GM23338 (cell line): Measurements from ENCODE around the gene LOXHD1. TPM values are rescaled to one million over a fixed set of nuclear protein-coding genes. Genes with fewer than 3 reads are reported as not detected.

Experiments
- ATAC-seq: fragments of 200-7000 bp; cut with Tn5 transposase; 3 replicates; pipeline ENCODE4 v1.9.1; 2020
- DNase-seq: peaks from one replicate; pipeline ENCODE4 v3.0.0-alpha.2; 2015; ENCODE audit warnings: low spot score
- H2AFZ ChIP-seq: fragments of 200-600 bp; sonication (generic); 2 replicates; pipeline ENCODE4 v1.8.0; 2016; ENCODE audit warnings: antibody characterized with exemption, mild to moderate bottlenecking, moderate library complexity
- H3F3A ChIP-seq: fragments of 200-600 bp; sonication (generic); replicated peaks from 2 replicates; pipeline ENCODE4 v1.8.0; 2017; ENCODE audit warnings: antibody characterized with exemption, mixed run types, low read depth
- H3K27ac ChIP-seq: fragments of 200-600 bp; sonication (generic); 2 replicates; pipeline ENCODE4 v1.6.1; 2016; ENCODE audit warnings: low read depth
- H3K27me3 ChIP-seq: fragments of 200-600 bp; sonication (generic); 2 replicates; pipeline ENCODE4 v1.8.0; 2016; ENCODE audit warnings: mild to moderate bottlenecking, mixed run types, moderate library complexity; ENCODE audit not compliant: insufficient read depth
- H3K36me3 ChIP-seq: fragments of 200-600 bp; sonication (generic); 2 replicates; pipeline ENCODE4 v1.8.0; 2016; ENCODE audit warnings: mild to moderate bottlenecking; ENCODE audit not compliant: insufficient read depth
- H3K4me1 ChIP-seq: fragments of 200-600 bp; sonication (generic); 2 replicates; pipeline ENCODE4 v1.8.0; 2016; ENCODE audit warnings: mild to moderate bottlenecking, moderate library complexity; ENCODE audit not compliant: insufficient read depth
- H3K4me2 ChIP-seq: fragments of 200-600 bp; sonication (generic); 2 replicates; pipeline ENCODE4 v1.7.1; 2017; ENCODE audit warnings: mixed run types
- H3K4me3 ChIP-seq: fragments of 200-600 bp; sonication (generic); 2 replicates; pipeline ENCODE4 v1.6.1; 2016; ENCODE audit warnings: mixed run types
- H3K79me2 ChIP-seq: fragments of 200-600 bp; sonication (generic); replicated peaks from 2 replicates; pipeline ENCODE4 v1.8.0; 2017; ENCODE audit warnings: mild to moderate bottlenecking; ENCODE audit not compliant: insufficient read depth
- H3K9me2 ChIP-seq: fragments of 200-600 bp; sonication (generic); 2 replicates; pipeline ENCODE4 v1.8.0; 2017; ENCODE audit not compliant: insufficient read depth
- H4K20me1 ChIP-seq: fragments of 200-600 bp; sonication (generic); replicated peaks from 2 replicates; pipeline ENCODE4 v1.8.0; 2017; ENCODE audit warnings: mild to moderate bottlenecking; ENCODE audit not compliant: insufficient read depth
- H3K27ac Mint-ChIP-seq: 2 replicates; pipeline ENCODE4 v1.8.0; 2020; ENCODE audit warnings: inconsistent platforms, mild to moderate bottlenecking, moderate library complexity, mixed read lengths
- H3K27me3 Mint-ChIP-seq: 3 replicates; pipeline ENCODE4 v1.8.0; 2022; ENCODE audit warnings: low read depth, mild to moderate bottlenecking, moderate library complexity, mixed read lengths, inconsistent platforms; ENCODE audit not compliant: insufficient read depth, poor library complexity
- H3K36me3 Mint-ChIP-seq: 3 replicates; pipeline ENCODE4 v1.8.0; 2021; ENCODE audit warnings: low read depth, mild to moderate bottlenecking, inconsistent platforms, moderate library complexity, mixed read lengths
- H3K4me1 Mint-ChIP-seq: 3 replicates; pipeline ENCODE4 v1.8.0; 2020; ENCODE audit warnings: mild to moderate bottlenecking, inconsistent platforms, mixed read lengths
- H3K4me3 Mint-ChIP-seq: 3 replicates; pipeline ENCODE4 v1.8.0; 2021; ENCODE audit warnings: moderate library complexity, mild to moderate bottlenecking, inconsistent platforms, mixed read lengths
- H3K9me3 Mint-ChIP-seq: 3 replicates; pipeline ENCODE4 v1.8.0; 2020; ENCODE audit warnings: moderate library complexity, mild to moderate bottlenecking, inconsistent platforms, mixed read lengths
- CREB1 ChIP-seq: fragments of 250-450 bp; sonication (Bioruptor Pico); IDR thresholded peaks from 2 replicates; pipeline ENCODE4 v1.5.0; 2020; ENCODE audit warnings: low read depth, mild to moderate bottlenecking, moderate library complexity
- EZH2 ChIP-seq: fragments of 200-600 bp; sonication (generic); IDR thresholded peaks from one replicate; pipeline ENCODE4 v1.8.0; 2017; ENCODE audit warnings: antibody characterized with exemption, mild to moderate bottlenecking, low read depth; ENCODE audit not compliant: unreplicated experiment
- EZH2phosphoT487 ChIP-seq: fragments of 200-600 bp; sonication (generic); IDR thresholded peaks from one replicate; pipeline ENCODE4 v1.8.1; 2018; ENCODE audit warnings: antibody characterized with exemption; ENCODE audit not compliant: unreplicated experiment
- JUNB ChIP-seq: IDR thresholded peaks from one replicate; pipeline ENCODE4 v1.6.1; 2016; ENCODE audit warnings: antibody characterized with exemption; ENCODE audit not compliant: unreplicated experiment
- NANOG ChIP-seq: IDR thresholded peaks from 2 replicates; pipeline ENCODE4 v1.6.1; 2016; ENCODE audit warnings: antibody characterized with exemption, borderline replicate concordance
- POLR2AphosphoS5 ChIP-seq: IDR thresholded peaks from 2 replicates; pipeline ENCODE4 v1.6.1; 2016; ENCODE audit warnings: antibody characterized with exemption, low read depth
- STAT1 ChIP-seq: IDR thresholded peaks from one replicate; pipeline ENCODE4 v1.6.1; 2016; ENCODE audit warnings: antibody characterized with exemption; ENCODE audit not compliant: unreplicated experiment
- ZNF114 ChIP-seq: fragments of 250-450 bp; sonication (Bioruptor Pico); IDR thresholded peaks from 2 replicates; pipeline ENCODE4 v1.5.0; 2020; ENCODE audit warnings: mild to moderate bottlenecking, moderate library complexity
- ZNF331 ChIP-seq: fragments of 250-450 bp; sonication (Bioruptor Pico); IDR thresholded peaks from 2 replicates; pipeline ENCODE4 v1.5.0; 2020; ENCODE audit warnings: low read depth, mild to moderate bottlenecking, moderate library complexity
- polyA plus RNA-seq: library from polyadenylated mRNA; unstranded; fragments of >200 nt; fragmentation: Nextera tagmentation; extraction: Ambion mirVana; gene quantifications from 2 replicates; pipeline ENCODE4 v1.2.1, GENCODE V29; 2016
- total RNA-seq: library from RNA; depleted of rRNA; stranded (reverse); fragments of >200 nt; shearing (Covaris generic); gene quantifications from 2 replicates; pipeline ENCODE4 v1.2.3, GENCODE V29; 2014
- TF ChIP-seq, protein P1 (sequence below): fragments of 250-450 bp; sonication (Bioruptor Pico); IDR thresholded peaks from 2 replicates; pipeline ENCODE4 v1.5.0; 2020; ENCODE audit warnings: mild to moderate bottlenecking, moderate library complexity
- TF ChIP-seq, protein P2 (sequence below): IDR thresholded peaks from one replicate; pipeline ENCODE4 v1.6.1; 2018; ENCODE audit warnings: antibody characterized with exemption; ENCODE audit not compliant: unreplicated experiment
- TF ChIP-seq, protein P3 (sequence below): IDR thresholded peaks from 2 replicates; pipeline ENCODE4 v1.6.1; 2016; ENCODE audit warnings: antibody characterized with exemption

The LOXHD1 gene
- total and polyA plus RNA-seq, 2 experiments from 2014 or later = 0.17 TPM; not detected in 1

DNA sequence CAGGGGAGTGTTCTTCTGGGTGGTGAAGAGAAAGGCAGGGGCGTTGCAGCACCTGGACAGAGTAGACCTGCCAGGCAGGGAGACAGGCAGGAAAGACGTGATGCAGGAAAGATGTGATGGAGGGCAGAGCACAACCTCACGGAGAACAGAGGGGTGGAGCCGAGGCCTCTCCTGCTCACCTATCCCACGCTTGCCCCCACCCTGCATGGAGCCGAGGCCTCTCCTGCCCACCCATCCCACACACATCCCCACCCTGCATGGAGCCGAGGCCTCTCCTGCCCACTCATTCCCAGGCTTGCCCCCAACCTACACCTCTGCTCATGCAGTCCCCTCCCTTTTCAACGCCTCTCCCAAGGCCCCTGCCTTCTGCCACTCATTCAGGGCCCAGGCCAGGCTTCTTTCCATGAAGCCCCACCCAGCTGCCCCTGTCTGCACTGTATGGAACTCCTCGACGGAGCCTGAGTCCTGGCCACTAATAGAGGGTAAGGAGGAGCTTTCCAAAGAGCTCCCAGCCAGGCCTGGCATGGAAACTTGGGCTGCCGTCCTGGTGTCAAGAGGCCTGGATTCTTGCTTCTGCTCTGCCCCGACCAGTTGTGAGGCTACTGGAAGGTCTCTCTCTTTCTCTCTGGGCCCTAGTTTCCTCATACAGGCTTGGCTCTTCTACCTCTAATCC is 32.0 kb upstream of the LOXHD1 start:
- H3K4me3 ChIP-seq = no peak overlapping the region
- H3K79me2 ChIP-seq = no peaks in the 10 kb centered on the region
- H3K4me1 Mint-ChIP-seq = peaks cover 23% of the 10 kb centered on the region
- H3K9me3 Mint-ChIP-seq = no peaks in the 10 kb centered on the region
- no peak overlapping the region for H3K27ac Mint-ChIP-seq
- no peak overlapping the region for H3K27ac ChIP-seq
- H3K4me3 Mint-ChIP-seq = no peak overlapping the region
- no peak overlapping the region for H2AFZ ChIP-seq
- ATAC-seq = peak; percentile 54
- H3K27me3 Mint-ChIP-seq = peaks cover 9% of the 10 kb centered on the region
- H3K4me2 ChIP-seq = no peak overlapping the region
- no peaks in the 10 kb centered on the region for H4K20me1 ChIP-seq
- H3K27me3 ChIP-seq = no peaks in the 10 kb centered on the region
- peak; percentile 26 for DNase-seq
- H3K36me3 Mint-ChIP-seq = no peaks in the 10 kb centered on the region
- no peaks in the 10 kb centered on the region for H3K36me3 ChIP-seq
- no peaks in the 10 kb centered on the region for H3K9me2 ChIP-seq
- peaks cover 8% of the 10 kb centered on the region; the same call in 1 of the 2 replicates for H3K4me1 ChIP-seq
- no peaks in the 10 kb centered on the region for H3F3A ChIP-seq
- no peak for TF ChIP-seq CREB1
- no peak for TF ChIP-seq ZNF331 (CRISPR knock-in tag)
- TF ChIP-seq, protein P1, sequence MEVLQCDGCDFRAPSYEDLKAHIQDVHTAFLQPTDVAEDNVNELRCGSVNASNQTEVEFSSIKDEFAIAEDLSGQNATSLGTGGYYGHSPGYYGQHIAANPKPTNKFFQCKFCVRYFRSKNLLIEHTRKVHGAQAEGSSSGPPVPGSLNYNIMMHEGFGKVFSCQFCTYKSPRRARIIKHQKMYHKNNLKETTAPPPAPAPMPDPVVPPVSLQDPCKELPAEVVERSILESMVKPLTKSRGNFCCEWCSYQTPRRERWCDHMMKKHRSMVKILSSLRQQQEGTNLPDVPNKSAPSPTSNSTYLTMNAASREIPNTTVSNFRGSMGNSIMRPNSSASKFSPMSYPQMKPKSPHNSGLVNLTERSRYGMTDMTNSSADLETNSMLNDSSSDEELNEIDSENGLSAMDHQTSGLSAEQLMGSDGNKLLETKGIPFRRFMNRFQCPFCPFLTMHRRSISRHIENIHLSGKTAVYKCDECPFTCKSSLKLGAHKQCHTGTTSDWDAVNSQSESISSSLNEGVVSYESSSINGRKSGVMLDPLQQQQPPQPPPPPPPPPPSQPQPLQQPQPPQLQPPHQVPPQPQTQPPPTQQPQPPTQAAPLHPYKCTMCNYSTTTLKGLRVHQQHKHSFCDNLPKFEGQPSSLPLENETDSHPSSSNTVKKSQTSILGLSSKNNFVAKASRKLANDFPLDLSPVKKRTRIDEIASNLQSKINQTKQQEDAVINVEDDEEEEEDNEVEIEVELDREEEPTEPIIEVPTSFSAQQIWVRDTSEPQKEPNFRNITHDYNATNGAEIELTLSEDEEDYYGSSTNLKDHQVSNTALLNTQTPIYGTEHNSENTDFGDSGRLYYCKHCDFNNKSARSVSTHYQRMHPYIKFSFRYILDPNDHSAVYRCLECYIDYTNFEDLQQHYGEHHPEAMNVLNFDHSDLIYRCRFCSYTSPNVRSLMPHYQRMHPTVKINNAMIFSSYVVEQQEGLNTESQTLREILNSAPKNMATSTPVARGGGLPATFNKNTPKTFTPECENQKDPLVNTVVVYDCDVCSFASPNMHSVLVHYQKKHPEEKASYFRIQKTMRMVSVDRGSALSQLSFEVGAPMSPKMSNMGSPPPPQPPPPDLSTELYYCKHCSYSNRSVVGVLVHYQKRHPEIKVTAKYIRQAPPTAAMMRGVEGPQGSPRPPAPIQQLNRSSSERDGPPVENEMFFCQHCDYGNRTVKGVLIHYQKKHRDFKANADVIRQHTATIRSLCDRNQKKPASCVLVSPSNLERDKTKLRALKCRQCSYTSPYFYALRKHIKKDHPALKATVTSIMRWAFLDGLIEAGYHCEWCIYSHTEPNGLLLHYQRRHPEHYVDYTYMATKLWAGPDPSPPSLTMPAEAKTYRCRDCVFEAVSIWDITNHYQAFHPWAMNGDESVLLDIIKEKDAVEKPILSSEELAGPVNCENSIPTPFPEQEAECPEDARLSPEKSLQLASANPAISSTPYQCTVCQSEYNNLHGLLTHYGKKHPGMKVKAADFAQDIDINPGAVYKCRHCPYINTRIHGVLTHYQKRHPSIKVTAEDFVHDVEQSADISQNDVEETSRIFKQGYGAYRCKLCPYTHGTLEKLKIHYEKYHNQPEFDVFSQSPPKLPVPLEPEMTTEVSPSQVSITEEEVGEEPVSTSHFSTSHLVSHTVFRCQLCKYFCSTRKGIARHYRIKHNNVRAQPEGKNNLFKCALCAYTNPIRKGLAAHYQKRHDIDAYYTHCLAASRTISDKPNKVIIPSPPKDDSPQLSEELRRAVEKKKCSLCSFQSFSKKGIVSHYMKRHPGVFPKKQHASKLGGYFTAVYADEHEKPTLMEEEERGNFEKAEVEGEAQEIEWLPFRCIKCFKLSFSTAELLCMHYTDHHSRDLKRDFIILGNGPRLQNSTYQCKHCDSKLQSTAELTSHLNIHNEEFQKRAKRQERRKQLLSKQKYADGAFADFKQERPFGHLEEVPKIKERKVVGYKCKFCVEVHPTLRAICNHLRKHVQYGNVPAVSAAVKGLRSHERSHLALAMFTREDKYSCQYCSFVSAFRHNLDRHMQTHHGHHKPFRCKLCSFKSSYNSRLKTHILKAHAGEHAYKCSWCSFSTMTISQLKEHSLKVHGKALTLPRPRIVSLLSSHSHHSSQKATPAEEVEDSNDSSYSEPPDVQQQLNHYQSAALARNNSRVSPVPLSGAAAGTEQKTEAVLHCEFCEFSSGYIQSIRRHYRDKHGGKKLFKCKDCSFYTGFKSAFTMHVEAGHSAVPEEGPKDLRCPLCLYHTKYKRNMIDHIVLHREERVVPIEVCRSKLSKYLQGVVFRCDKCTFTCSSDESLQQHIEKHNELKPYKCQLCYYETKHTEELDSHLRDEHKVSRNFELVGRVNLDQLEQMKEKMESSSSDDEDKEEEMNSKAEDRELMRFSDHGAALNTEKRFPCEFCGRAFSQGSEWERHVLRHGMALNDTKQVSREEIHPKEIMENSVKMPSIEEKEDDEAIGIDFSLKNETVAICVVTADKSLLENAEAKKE = no peak
- TF ChIP-seq, protein P2, sequence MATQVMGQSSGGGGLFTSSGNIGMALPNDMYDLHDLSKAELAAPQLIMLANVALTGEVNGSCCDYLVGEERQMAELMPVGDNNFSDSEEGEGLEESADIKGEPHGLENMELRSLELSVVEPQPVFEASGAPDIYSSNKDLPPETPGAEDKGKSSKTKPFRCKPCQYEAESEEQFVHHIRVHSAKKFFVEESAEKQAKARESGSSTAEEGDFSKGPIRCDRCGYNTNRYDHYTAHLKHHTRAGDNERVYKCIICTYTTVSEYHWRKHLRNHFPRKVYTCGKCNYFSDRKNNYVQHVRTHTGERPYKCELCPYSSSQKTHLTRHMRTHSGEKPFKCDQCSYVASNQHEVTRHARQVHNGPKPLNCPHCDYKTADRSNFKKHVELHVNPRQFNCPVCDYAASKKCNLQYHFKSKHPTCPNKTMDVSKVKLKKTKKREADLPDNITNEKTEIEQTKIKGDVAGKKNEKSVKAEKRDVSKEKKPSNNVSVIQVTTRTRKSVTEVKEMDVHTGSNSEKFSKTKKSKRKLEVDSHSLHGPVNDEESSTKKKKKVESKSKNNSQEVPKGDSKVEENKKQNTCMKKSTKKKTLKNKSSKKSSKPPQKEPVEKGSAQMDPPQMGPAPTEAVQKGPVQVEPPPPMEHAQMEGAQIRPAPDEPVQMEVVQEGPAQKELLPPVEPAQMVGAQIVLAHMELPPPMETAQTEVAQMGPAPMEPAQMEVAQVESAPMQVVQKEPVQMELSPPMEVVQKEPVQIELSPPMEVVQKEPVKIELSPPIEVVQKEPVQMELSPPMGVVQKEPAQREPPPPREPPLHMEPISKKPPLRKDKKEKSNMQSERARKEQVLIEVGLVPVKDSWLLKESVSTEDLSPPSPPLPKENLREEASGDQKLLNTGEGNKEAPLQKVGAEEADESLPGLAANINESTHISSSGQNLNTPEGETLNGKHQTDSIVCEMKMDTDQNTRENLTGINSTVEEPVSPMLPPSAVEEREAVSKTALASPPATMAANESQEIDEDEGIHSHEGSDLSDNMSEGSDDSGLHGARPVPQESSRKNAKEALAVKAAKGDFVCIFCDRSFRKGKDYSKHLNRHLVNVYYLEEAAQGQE = no peak
- no peak for TF ChIP-seq EZH2phosphoT487
- no peak for TF ChIP-seq ZNF114 (CRISPR knock-in tag)
- no peak for TF ChIP-seq JUNB
- TF ChIP-seq, protein P3, sequence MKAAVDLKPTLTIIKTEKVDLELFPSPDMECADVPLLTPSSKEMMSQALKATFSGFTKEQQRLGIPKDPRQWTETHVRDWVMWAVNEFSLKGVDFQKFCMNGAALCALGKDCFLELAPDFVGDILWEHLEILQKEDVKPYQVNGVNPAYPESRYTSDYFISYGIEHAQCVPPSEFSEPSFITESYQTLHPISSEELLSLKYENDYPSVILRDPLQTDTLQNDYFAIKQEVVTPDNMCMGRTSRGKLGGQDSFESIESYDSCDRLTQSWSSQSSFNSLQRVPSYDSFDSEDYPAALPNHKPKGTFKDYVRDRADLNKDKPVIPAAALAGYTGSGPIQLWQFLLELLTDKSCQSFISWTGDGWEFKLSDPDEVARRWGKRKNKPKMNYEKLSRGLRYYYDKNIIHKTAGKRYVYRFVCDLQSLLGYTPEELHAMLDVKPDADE = no peak
- no peak for TF ChIP-seq NANOG
- TF ChIP-seq EZH2 = no peak
- TF ChIP-seq POLR2AphosphoS5 = no peak
- no peak for TF ChIP-seq STAT1
